GM23338 (cell line): Measurements from ENCODE around the gene SLC9A1. TPM values are rescaled to one million over a fixed set of nuclear protein-coding genes. Genes with fewer than 3 reads are reported as not detected.

Experiments used
- ATAC-seq: fragments of 200-7000 bp; cut with Tn5 transposase; 3 replicates; pipeline ENCODE4 v1.9.1; 2020
- DNase-seq: peaks from one replicate; pipeline ENCODE4 v3.0.0-alpha.2; 2015; ENCODE audit warnings: low spot score
- H2AFZ ChIP-seq: fragments of 200-600 bp; sonication (generic); 2 replicates; pipeline ENCODE4 v1.8.0; 2016; ENCODE audit warnings: antibody characterized with exemption, mild to moderate bottlenecking, moderate library complexity
- H3F3A ChIP-seq: fragments of 200-600 bp; sonication (generic); replicated peaks from 2 replicates; pipeline ENCODE4 v1.8.0; 2017; ENCODE audit warnings: antibody characterized with exemption, mixed run types, low read depth
- H3K27ac ChIP-seq: fragments of 200-600 bp; sonication (generic); 2 replicates; pipeline ENCODE4 v1.6.1; 2016; ENCODE audit warnings: low read depth
- H3K27me3 ChIP-seq: fragments of 200-600 bp; sonication (generic); 2 replicates; pipeline ENCODE4 v1.8.0; 2016; ENCODE audit warnings: mild to moderate bottlenecking, mixed run types, moderate library complexity; ENCODE audit not compliant: insufficient read depth
- H3K36me3 ChIP-seq: fragments of 200-600 bp; sonication (generic); 2 replicates; pipeline ENCODE4 v1.8.0; 2016; ENCODE audit warnings: mild to moderate bottlenecking; ENCODE audit not compliant: insufficient read depth
- H3K4me1 ChIP-seq: fragments of 200-600 bp; sonication (generic); 2 replicates; pipeline ENCODE4 v1.8.0; 2016; ENCODE audit warnings: mild to moderate bottlenecking, moderate library complexity; ENCODE audit not compliant: insufficient read depth
- H3K4me2 ChIP-seq: fragments of 200-600 bp; sonication (generic); 2 replicates; pipeline ENCODE4 v1.7.1; 2017; ENCODE audit warnings: mixed run types
- H3K4me3 ChIP-seq: fragments of 200-600 bp; sonication (generic); 2 replicates; pipeline ENCODE4 v1.6.1; 2016; ENCODE audit warnings: mixed run types
- H3K79me2 ChIP-seq: fragments of 200-600 bp; sonication (generic); replicated peaks from 2 replicates; pipeline ENCODE4 v1.8.0; 2017; ENCODE audit warnings: mild to moderate bottlenecking; ENCODE audit not compliant: insufficient read depth
- H3K9me2 ChIP-seq: fragments of 200-600 bp; sonication (generic); 2 replicates; pipeline ENCODE4 v1.8.0; 2017; ENCODE audit not compliant: insufficient read depth
- H4K20me1 ChIP-seq: fragments of 200-600 bp; sonication (generic); replicated peaks from 2 replicates; pipeline ENCODE4 v1.8.0; 2017; ENCODE audit warnings: mild to moderate bottlenecking; ENCODE audit not compliant: insufficient read depth
- H3K27ac Mint-ChIP-seq: 2 replicates; pipeline ENCODE4 v1.8.0; 2020; ENCODE audit warnings: inconsistent platforms, mild to moderate bottlenecking, moderate library complexity, mixed read lengths
- H3K27me3 Mint-ChIP-seq: 3 replicates; pipeline ENCODE4 v1.8.0; 2022; ENCODE audit warnings: low read depth, mild to moderate bottlenecking, moderate library complexity, mixed read lengths, inconsistent platforms; ENCODE audit not compliant: insufficient read depth, poor library complexity
- H3K36me3 Mint-ChIP-seq: 3 replicates; pipeline ENCODE4 v1.8.0; 2021; ENCODE audit warnings: low read depth, mild to moderate bottlenecking, inconsistent platforms, moderate library complexity, mixed read lengths
- H3K4me1 Mint-ChIP-seq: 3 replicates; pipeline ENCODE4 v1.8.0; 2020; ENCODE audit warnings: mild to moderate bottlenecking, inconsistent platforms, mixed read lengths
- H3K4me3 Mint-ChIP-seq: 3 replicates; pipeline ENCODE4 v1.8.0; 2021; ENCODE audit warnings: moderate library complexity, mild to moderate bottlenecking, inconsistent platforms, mixed read lengths
- H3K9me3 Mint-ChIP-seq: 3 replicates; pipeline ENCODE4 v1.8.0; 2020; ENCODE audit warnings: moderate library complexity, mild to moderate bottlenecking, inconsistent platforms, mixed read lengths
- CREB1 ChIP-seq: fragments of 250-450 bp; sonication (Bioruptor Pico); IDR thresholded peaks from 2 replicates; pipeline ENCODE4 v1.5.0; 2020; ENCODE audit warnings: low read depth, mild to moderate bottlenecking, moderate library complexity
- EZH2 ChIP-seq: fragments of 200-600 bp; sonication (generic); IDR thresholded peaks from one replicate; pipeline ENCODE4 v1.8.0; 2017; ENCODE audit warnings: antibody characterized with exemption, mild to moderate bottlenecking, low read depth; ENCODE audit not compliant: unreplicated experiment
- EZH2phosphoT487 ChIP-seq: fragments of 200-600 bp; sonication (generic); IDR thresholded peaks from one replicate; pipeline ENCODE4 v1.8.1; 2018; ENCODE audit warnings: antibody characterized with exemption; ENCODE audit not compliant: unreplicated experiment
- JUNB ChIP-seq: IDR thresholded peaks from one replicate; pipeline ENCODE4 v1.6.1; 2016; ENCODE audit warnings: antibody characterized with exemption; ENCODE audit not compliant: unreplicated experiment
- NANOG ChIP-seq: IDR thresholded peaks from 2 replicates; pipeline ENCODE4 v1.6.1; 2016; ENCODE audit warnings: antibody characterized with exemption, borderline replicate concordance
- POLR2AphosphoS5 ChIP-seq: IDR thresholded peaks from 2 replicates; pipeline ENCODE4 v1.6.1; 2016; ENCODE audit warnings: antibody characterized with exemption, low read depth
- STAT1 ChIP-seq: IDR thresholded peaks from one replicate; pipeline ENCODE4 v1.6.1; 2016; ENCODE audit warnings: antibody characterized with exemption; ENCODE audit not compliant: unreplicated experiment
- ZNF114 ChIP-seq: fragments of 250-450 bp; sonication (Bioruptor Pico); IDR thresholded peaks from 2 replicates; pipeline ENCODE4 v1.5.0; 2020; ENCODE audit warnings: mild to moderate bottlenecking, moderate library complexity
- ZNF331 ChIP-seq: fragments of 250-450 bp; sonication (Bioruptor Pico); IDR thresholded peaks from 2 replicates; pipeline ENCODE4 v1.5.0; 2020; ENCODE audit warnings: low read depth, mild to moderate bottlenecking, moderate library complexity
- ZNF462 ChIP-seq: fragments of 250-450 bp; sonication (Bioruptor Pico); IDR thresholded peaks from 2 replicates; pipeline ENCODE4 v1.5.0; 2020; ENCODE audit warnings: mild to moderate bottlenecking, moderate library complexity
- polyA plus RNA-seq: library from polyadenylated mRNA; unstranded; fragments of >200 nt; fragmentation: Nextera tagmentation; extraction: Ambion mirVana; gene quantifications from 2 replicates; pipeline ENCODE4 v1.2.1, GENCODE V29; 2016
- total RNA-seq: library from RNA; depleted of rRNA; stranded (reverse); fragments of >200 nt; shearing (Covaris generic); gene quantifications from 2 replicates; pipeline ENCODE4 v1.2.3, GENCODE V29; 2014
- TF ChIP-seq, protein P1 (sequence below): IDR thresholded peaks from 2 replicates; pipeline ENCODE4 v1.6.1; 2016; ENCODE audit warnings: antibody characterized with exemption
- TF ChIP-seq, protein P2 (sequence below): IDR thresholded peaks from one replicate; pipeline ENCODE4 v1.6.1; 2018; ENCODE audit warnings: antibody characterized with exemption; ENCODE audit not compliant: unreplicated experiment
- TF ChIP-seq, protein P3 (sequence below), 2 experiments: fragments of 200-600 bp in 1 of 2; sonication (generic) in 1 of 2; conservative IDR thresholded peaks; 2 replicates each; pipeline versions ENCODE4 v1.5.1 to v1.6.1; 2016 to 2017; ENCODE audit warnings: antibody characterized with exemption in 2 of 2, low read depth in 2 of 2, mild to moderate bottlenecking in 2 of 2, moderate library complexity in 1 of 2

SLC9A1 gene
- total and polyA plus RNA-seq, 2 experiments from 2014 or later = 10.4 to 22.3 TPM

- Histone ChIP-seq H3K9me2 (no peaks in the 10 kb centered on the region), H3F3A (no peaks in the 10 kb centered on the region), H3K79me2 (no peaks in the 10 kb centered on the region), H3K27me3 (no peaks in the 10 kb centered on the region), H3K4me2 (no peak overlapping the region), H3K27ac (no peak overlapping the region), H4K20me1 (no peaks in the 10 kb centered on the region), H3K4me1 (no peaks in the 10 kb centered on the region), H3K4me3 (no peak overlapping the region), H2AFZ (no peak overlapping the region), H3K36me3 (no peaks in the 10 kb centered on the region)
- H3K9me3 Mint-ChIP-seq = peaks cover 9% of the 10 kb centered on the region
- H3K4me3 Mint-ChIP-seq = no peak overlapping the region
- peaks cover 9% of the 10 kb centered on the region for H3K27me3 Mint-ChIP-seq
- no peak overlapping the region for H3K27ac Mint-ChIP-seq
- DNase-seq = no peak
- H3K4me1 Mint-ChIP-seq = no peaks in the 10 kb centered on the region
- no peak for ATAC-seq
- no peaks in the 10 kb centered on the region; the same call in 2 of the 3 replicates for H3K36me3 Mint-ChIP-seq
- TF ChIP-seq ZNF114 (CRISPR knock-in tag) (no peak), NANOG (no peak), EZH2 (no peak), POLR2AphosphoS5 (no peak), STAT1 (no peak), JUNB (no peak), CREB1 (CRISPR knock-in tag) (no peak), EZH2phosphoT487 (no peak), ZNF462 (CRISPR knock-in tag) (no peak), ZNF331 (no peak)
- TF ChIP-seq, protein P1, sequence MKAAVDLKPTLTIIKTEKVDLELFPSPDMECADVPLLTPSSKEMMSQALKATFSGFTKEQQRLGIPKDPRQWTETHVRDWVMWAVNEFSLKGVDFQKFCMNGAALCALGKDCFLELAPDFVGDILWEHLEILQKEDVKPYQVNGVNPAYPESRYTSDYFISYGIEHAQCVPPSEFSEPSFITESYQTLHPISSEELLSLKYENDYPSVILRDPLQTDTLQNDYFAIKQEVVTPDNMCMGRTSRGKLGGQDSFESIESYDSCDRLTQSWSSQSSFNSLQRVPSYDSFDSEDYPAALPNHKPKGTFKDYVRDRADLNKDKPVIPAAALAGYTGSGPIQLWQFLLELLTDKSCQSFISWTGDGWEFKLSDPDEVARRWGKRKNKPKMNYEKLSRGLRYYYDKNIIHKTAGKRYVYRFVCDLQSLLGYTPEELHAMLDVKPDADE = no peak
- TF ChIP-seq, protein P2, sequence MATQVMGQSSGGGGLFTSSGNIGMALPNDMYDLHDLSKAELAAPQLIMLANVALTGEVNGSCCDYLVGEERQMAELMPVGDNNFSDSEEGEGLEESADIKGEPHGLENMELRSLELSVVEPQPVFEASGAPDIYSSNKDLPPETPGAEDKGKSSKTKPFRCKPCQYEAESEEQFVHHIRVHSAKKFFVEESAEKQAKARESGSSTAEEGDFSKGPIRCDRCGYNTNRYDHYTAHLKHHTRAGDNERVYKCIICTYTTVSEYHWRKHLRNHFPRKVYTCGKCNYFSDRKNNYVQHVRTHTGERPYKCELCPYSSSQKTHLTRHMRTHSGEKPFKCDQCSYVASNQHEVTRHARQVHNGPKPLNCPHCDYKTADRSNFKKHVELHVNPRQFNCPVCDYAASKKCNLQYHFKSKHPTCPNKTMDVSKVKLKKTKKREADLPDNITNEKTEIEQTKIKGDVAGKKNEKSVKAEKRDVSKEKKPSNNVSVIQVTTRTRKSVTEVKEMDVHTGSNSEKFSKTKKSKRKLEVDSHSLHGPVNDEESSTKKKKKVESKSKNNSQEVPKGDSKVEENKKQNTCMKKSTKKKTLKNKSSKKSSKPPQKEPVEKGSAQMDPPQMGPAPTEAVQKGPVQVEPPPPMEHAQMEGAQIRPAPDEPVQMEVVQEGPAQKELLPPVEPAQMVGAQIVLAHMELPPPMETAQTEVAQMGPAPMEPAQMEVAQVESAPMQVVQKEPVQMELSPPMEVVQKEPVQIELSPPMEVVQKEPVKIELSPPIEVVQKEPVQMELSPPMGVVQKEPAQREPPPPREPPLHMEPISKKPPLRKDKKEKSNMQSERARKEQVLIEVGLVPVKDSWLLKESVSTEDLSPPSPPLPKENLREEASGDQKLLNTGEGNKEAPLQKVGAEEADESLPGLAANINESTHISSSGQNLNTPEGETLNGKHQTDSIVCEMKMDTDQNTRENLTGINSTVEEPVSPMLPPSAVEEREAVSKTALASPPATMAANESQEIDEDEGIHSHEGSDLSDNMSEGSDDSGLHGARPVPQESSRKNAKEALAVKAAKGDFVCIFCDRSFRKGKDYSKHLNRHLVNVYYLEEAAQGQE = no peak
- TF ChIP-seq, protein P3, sequence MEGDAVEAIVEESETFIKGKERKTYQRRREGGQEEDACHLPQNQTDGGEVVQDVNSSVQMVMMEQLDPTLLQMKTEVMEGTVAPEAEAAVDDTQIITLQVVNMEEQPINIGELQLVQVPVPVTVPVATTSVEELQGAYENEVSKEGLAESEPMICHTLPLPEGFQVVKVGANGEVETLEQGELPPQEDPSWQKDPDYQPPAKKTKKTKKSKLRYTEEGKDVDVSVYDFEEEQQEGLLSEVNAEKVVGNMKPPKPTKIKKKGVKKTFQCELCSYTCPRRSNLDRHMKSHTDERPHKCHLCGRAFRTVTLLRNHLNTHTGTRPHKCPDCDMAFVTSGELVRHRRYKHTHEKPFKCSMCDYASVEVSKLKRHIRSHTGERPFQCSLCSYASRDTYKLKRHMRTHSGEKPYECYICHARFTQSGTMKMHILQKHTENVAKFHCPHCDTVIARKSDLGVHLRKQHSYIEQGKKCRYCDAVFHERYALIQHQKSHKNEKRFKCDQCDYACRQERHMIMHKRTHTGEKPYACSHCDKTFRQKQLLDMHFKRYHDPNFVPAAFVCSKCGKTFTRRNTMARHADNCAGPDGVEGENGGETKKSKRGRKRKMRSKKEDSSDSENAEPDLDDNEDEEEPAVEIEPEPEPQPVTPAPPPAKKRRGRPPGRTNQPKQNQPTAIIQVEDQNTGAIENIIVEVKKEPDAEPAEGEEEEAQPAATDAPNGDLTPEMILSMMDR (conservative IDR thresholded peaks at IDR 0.05; ENCODE audit: low read depth in 2 of 2) = no peak
These were observed 64.0 kb downstream of the SLC9A1 start for GRCh38 chr1:27090911-27091310.
